ENCODE results near the gene LMF1.

DNA sequence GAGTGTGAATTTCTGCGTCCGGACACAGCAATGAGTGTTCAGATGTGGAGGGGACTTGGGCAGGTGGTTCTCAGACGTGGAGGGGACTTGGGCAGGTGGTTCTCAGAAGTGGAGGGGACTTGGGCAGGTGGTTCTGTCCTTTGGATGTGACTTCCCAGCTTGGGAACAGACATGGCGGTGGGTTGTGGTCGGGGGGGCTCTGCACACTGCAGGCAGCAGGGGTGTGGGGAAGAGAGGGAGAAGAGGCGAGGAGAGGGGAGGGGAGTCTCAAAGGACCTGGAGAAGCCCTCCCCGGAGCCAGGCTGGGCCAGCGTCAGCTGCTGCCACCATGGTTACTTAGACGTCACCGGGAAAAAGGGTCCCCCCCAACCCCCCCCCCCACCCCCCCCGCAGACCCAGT, 20.6 kb upstream of the LMF1 start:
- TF ChIP-seq, protein P1, sequence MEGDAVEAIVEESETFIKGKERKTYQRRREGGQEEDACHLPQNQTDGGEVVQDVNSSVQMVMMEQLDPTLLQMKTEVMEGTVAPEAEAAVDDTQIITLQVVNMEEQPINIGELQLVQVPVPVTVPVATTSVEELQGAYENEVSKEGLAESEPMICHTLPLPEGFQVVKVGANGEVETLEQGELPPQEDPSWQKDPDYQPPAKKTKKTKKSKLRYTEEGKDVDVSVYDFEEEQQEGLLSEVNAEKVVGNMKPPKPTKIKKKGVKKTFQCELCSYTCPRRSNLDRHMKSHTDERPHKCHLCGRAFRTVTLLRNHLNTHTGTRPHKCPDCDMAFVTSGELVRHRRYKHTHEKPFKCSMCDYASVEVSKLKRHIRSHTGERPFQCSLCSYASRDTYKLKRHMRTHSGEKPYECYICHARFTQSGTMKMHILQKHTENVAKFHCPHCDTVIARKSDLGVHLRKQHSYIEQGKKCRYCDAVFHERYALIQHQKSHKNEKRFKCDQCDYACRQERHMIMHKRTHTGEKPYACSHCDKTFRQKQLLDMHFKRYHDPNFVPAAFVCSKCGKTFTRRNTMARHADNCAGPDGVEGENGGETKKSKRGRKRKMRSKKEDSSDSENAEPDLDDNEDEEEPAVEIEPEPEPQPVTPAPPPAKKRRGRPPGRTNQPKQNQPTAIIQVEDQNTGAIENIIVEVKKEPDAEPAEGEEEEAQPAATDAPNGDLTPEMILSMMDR (IDR thresholded peaks at IDR 0.05; ENCODE audit: low read depth, low read length, poor library complexity, severe bottlenecking), result no peak
- no peak for TF ChIP-seq EZH2phosphoT487 (IDR thresholded peaks at IDR 0.05; ENCODE audit: borderline replicate concordance, low read length)

Measured in DOHH2 (cell line).